GM23338 (cell line): ENCODE measurements around the gene OSBPL6.

ENCODE experiments used
- CREB1 ChIP-seq: fragments of 250-450 bp; sonication (Bioruptor Pico); IDR thresholded peaks from 2 replicates; pipeline ENCODE4 v1.5.0; 2020; ENCODE audit warnings: low read depth, mild to moderate bottlenecking, moderate library complexity
- CTCF ChIP-seq, 2 experiments: fragments of 200-600 bp in 1 of 2; sonication (generic) in 1 of 2; conservative IDR thresholded peaks; 2 replicates each; pipeline versions ENCODE4 v1.5.1 to v1.6.1; 2016 to 2017; ENCODE audit warnings: antibody characterized with exemption in 2 of 2, low read depth in 2 of 2, mild to moderate bottlenecking in 2 of 2, moderate library complexity in 1 of 2
- ETS1 ChIP-seq: IDR thresholded peaks from 2 replicates; pipeline ENCODE4 v1.6.1; 2016; ENCODE audit warnings: antibody characterized with exemption
- EZH2 ChIP-seq: fragments of 200-600 bp; sonication (generic); IDR thresholded peaks from one replicate; pipeline ENCODE4 v1.8.0; 2017; ENCODE audit warnings: antibody characterized with exemption, mild to moderate bottlenecking, low read depth; ENCODE audit not compliant: unreplicated experiment
- EZH2phosphoT487 ChIP-seq: fragments of 200-600 bp; sonication (generic); IDR thresholded peaks from one replicate; pipeline ENCODE4 v1.8.1; 2018; ENCODE audit warnings: antibody characterized with exemption; ENCODE audit not compliant: unreplicated experiment
- JUNB ChIP-seq: IDR thresholded peaks from one replicate; pipeline ENCODE4 v1.6.1; 2016; ENCODE audit warnings: antibody characterized with exemption; ENCODE audit not compliant: unreplicated experiment
- POLR2AphosphoS5 ChIP-seq: IDR thresholded peaks from 2 replicates; pipeline ENCODE4 v1.6.1; 2016; ENCODE audit warnings: antibody characterized with exemption, low read depth
- REST ChIP-seq: IDR thresholded peaks from one replicate; pipeline ENCODE4 v1.6.1; 2018; ENCODE audit warnings: antibody characterized with exemption; ENCODE audit not compliant: unreplicated experiment
- ZNF331 ChIP-seq: fragments of 250-450 bp; sonication (Bioruptor Pico); IDR thresholded peaks from 2 replicates; pipeline ENCODE4 v1.5.0; 2020; ENCODE audit warnings: low read depth, mild to moderate bottlenecking, moderate library complexity

- TF ChIP-seq CTCF (conservative IDR thresholded peaks at IDR 0.05; ENCODE audit: low read depth in 2 of 2) (peak; percentile 58 to 80), JUNB (no peak), EZH2 (no peak), POLR2AphosphoS5 (no peak), ETS1 (no peak), ZNF331 (CRISPR knock-in tag) (no peak), EZH2phosphoT487 (no peak), CREB1 (CRISPR knock-in tag) (no peak), REST (no peak)
These were observed 202.8 kb downstream of the OSBPL6 start for GRCh38 chr2:178397002-178397605.
